Activated CD4-positive, alpha-beta T cell treated with anti-CD3 and anti-CD28 coated beads, Interleukin-2, amount 10 ng/mL, durations not matched to agents 7 days and 5 days (primary cell): ENCODE measurements around the gene ZNF226. TPM values are rescaled to one million over a fixed set of nuclear protein-coding genes. Genes with fewer than 3 reads are reported as not detected.
"Not testable (repeated sequence)": the region's sequence is repeated elsewhere in the genome, so short reads cannot be mapped to it uniquely, and the experiment has no call there.

Experiments used
- CTCF ChIA-PET: fragments of 350-600 bp; sonication (Branson Sonifier 250); formaldehyde crosslinking; loops from one replicate; lab custom pipeline; 2021; ENCODE audit warnings: antibody characterized with exemption; lab: Charles Lee
- POLR2A ChIA-PET: fragments of 350-600 bp; sonication (Branson Sonifier 250); formaldehyde crosslinking; loops from one replicate; lab custom pipeline; 2021; ENCODE audit warnings: antibody characterized with exemption; lab: Charles Lee
- DNase-seq: peaks from one replicate; pipeline ENCODE4 v3.0.0-alpha.2; 2020
- H3K27ac Mint-ChIP-seq: one replicate; pipeline ENCODE4 v1.8.0; 2021; ENCODE audit warnings: mild to moderate bottlenecking, moderate library complexity, mixed read lengths
- H3K27me3 Mint-ChIP-seq: one replicate; pipeline ENCODE4 v1.8.0; 2021; ENCODE audit warnings: mixed read lengths
- H3K36me3 Mint-ChIP-seq: one replicate; pipeline ENCODE4 v1.8.0; 2021; ENCODE audit warnings: low read depth, mixed read lengths
- H3K4me1 Mint-ChIP-seq: one replicate; pipeline ENCODE4 v1.8.0; 2021; ENCODE audit warnings: mixed read lengths
- H3K4me3 Mint-ChIP-seq: one replicate; pipeline ENCODE4 v1.8.0; 2021; ENCODE audit warnings: mild to moderate bottlenecking, moderate library complexity, mixed read lengths
- H3K9me3 Mint-ChIP-seq: one replicate; pipeline ENCODE4 v1.8.0; 2021; ENCODE audit warnings: mixed read lengths
- total RNA-seq, 2 experiments: library from RNA; stranded (reverse); gene quantifications; one replicate each; pipeline ENCODE4 v1.2.3, GENCODE V29; 2021

The ZNF226 gene
- 10 to 100 TPM; 18.4 to 20.4 TPM for total RNA-seq

DNA sequence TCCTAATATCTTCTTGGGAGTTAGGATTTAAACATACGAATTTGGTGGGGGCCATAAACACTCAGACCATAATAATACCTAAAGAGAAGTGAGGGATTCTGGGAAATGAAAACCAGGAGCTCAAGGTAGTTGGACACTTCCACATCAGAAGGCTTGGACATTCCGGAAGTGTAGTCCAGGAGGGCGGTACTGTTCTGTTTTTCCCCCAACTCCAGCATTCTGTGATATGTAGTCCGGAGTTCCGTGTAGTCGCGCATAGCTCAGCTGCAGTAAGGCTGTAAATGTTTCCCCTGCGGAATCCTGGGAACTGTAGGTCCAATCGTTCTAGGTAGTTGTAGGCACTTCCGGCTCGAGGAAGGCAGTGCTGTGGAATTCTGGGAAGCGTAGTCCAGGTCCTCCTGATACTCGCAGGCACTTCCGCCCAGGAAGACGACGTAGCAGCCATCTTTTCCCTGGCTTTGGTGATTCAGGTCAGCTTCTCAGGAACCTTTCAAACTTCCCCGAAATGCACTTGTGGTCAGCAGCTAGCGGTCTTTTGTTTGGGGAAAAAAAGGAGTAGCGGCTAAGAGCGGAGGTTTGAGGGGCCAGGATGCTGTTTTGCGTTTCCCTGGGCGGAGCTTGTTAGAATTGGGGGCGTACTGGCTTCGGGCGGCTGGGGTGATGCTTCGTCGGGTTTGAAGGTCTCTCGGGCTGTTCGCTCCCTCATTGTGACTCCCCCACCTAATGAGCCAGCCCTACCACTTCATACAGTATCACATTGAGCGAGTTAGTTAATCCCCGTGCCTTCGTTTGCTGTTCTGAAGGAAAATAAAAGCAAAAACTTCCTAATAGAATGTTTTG, at the start of gene ZNF226:
Gene ZNF226, plus strand, starts transcription at position 428 of the 840 bp plus-strand sequence. CDS start 4,981 bp downstream, outside the sequence.
- peaks cover 48% of the 10 kb centered on the region for H3K36me3 Mint-ChIP-seq
- POLR2A ChIA-PET = no interaction called here
- peaks cover 29% of the 10 kb centered on the region for H3K4me1 Mint-ChIP-seq
- H3K9me3 Mint-ChIP-seq = peaks cover 51% of the 10 kb centered on the region
- H3K27me3 Mint-ChIP-seq = no peaks in the 10 kb centered on the region
- DNase-seq = peak; percentile 86
- H3K27ac Mint-ChIP-seq = peak within 1 kb of the TSS; percentile 94
- CTCF ChIA-PET = interaction anchor here (0.9 to 1.0 kb wide), 2 partner anchors 15 to 45 kb away, joined by 3 to 4 read pairs; no protein-coding TSS in a partner anchor
- H3K4me3 Mint-ChIP-seq = peak within 1 kb of the TSS; percentile 90

DNA sequence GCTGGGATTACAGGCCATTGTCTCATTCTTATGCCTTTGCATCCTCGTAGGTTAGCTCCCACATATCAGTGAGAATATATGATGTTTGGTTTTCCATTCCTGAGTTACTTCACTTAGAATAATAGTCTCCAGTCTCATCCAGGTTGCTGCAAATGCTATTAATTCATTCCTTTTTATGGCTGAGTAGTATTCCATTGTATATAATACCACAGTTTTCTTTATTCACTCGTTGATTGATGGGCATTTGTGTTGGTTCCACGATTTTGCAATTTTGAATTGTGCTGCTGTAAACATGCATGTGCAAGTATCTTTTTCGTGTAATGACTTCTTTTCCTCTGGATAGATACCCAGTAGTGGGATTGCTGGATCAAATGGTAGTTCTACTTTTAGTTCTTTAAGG, 43.7 kb upstream of the ZNF226 start:
- POLR2A ChIA-PET, H3K27ac Mint-ChIP-seq, H3K27me3 Mint-ChIP-seq, DNase-seq, H3K4me1 Mint-ChIP-seq, H3K4me3 Mint-ChIP-seq, CTCF ChIA-PET: not testable (repeated sequence)
- H3K36me3 Mint-ChIP-seq = peaks cover 87% of the 10 kb centered on the region
- peaks cover 49% of the 10 kb centered on the region for H3K9me3 Mint-ChIP-seq

DNA sequence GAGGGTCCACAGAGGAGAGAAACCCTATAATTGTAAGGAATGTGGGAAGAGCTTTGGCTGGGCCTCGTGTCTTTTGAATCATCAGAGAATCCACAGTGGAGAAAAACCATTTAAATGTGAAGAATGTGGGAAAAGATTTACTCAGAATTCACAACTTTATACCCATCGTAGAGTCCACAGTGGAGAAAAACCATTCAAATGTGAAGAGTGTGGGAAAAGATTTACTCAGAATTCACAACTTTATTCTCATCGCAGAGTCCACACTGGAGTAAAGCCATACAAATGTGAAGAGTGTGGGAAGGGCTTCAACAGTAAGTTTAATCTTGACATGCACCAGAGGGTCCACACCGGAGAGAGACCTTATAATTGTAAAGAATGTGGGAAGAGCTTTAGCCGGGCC, 32.9 kb upstream of the ZNF226 start:
- Mint-ChIP-seq H3K27me3 (no peaks in the 10 kb centered on the region), H3K27ac (no peak overlapping the region), H3K9me3 (peaks cover 43% of the 10 kb centered on the region), H3K36me3 (peaks cover 35% of the 10 kb centered on the region), H3K4me3 (no peak overlapping the region), H3K4me1 (no peaks in the 10 kb centered on the region)
- ChIA-PET CTCF (interaction anchor here (0.7 kb wide), 1 partner anchor 231 kb away, joined by 3 read pairs; no protein-coding TSS in a partner anchor), POLR2A (no interaction called here)
- DNase-seq = no peak

DNA sequence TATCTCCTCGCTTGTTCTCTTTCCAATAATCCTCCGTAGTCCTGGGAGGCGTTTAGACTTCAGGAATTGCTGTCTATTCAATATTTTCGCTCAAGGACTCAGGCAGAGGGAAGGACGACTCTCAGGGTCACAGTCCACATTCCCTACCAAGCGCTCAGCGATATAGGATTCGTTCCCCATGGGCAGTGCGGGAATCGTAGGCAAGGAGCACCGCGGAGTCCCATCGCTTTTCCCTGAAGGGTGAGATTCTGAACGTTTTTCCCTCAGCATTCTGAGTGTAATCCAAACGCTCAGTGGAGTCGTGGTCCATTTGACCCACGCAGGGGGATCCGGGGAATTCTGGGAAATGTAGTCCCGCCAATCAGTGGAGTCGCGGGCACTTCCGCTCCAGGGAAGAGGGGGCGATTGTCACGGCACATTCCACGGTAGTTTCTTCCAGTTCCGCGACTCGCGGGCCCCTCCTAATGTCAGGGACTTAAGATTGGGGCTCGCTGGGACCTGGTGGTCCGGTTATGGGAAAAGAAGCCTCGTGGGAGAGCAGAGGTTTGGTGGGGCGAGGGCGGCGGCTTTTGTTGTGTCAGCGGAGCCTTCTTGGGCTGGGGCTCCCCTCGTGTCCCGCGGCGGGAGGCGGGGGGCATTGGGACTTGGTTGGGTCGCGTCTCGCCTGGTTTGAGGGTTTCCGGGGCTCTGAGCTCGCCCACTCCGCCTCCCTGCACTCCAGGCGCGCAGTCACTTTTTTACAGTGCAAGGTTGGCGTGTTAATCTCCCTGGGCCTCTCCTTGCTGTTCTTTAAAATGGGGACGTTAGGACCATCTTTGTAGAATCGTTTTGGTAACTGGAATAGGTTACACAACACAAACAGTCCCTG, 23.5 kb upstream of the ZNF226 start, which contains the start of gene ZNF234:
Gene ZNF234, plus strand, starts transcription at position 364 of the 868 bp plus-strand sequence. CDS start 3,079 bp downstream, outside the sequence.
- POLR2A ChIA-PET = no interaction called here
- peak within 1 kb of the TSS; percentile 91 for H3K27ac Mint-ChIP-seq
- H3K4me3 Mint-ChIP-seq = peak within 1 kb of the TSS; percentile 86
- H3K36me3 Mint-ChIP-seq = peaks cover 34% of the 10 kb centered on the region
- peaks cover 19% of the 10 kb centered on the region for H3K4me1 Mint-ChIP-seq
- CTCF ChIA-PET = no interaction called here
- no peaks in the 10 kb centered on the region for H3K27me3 Mint-ChIP-seq
- DNase-seq = peak; percentile 77
- peaks cover 10% of the 10 kb centered on the region for H3K9me3 Mint-ChIP-seq

DNA sequence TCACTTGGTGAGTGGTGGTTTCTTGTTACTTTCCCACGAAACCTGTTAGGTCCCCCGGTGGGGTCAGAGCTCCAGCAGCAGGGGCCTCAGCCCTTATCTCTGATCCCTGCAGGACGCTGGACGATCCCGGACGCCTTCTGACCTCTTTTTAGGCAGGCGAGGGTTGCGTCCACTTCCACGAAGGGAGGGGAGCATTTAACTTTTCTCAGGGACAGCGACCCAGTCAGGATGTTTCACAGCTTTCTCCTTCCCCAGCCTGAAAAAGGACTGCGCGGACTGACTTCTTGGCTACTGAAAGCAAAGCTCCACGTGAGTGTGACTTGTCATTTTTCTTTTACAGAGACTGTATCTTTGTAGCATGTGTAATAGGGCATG, 22.9 kb upstream of the ZNF226 start:
- peak overlapping the region; percentile 86 for H3K4me3 Mint-ChIP-seq
- no peaks in the 10 kb centered on the region for H3K27me3 Mint-ChIP-seq
- peaks cover 10% of the 10 kb centered on the region for H3K9me3 Mint-ChIP-seq
- H3K4me1 Mint-ChIP-seq = peaks cover 19% of the 10 kb centered on the region
- peak overlapping the region; percentile 91 for H3K27ac Mint-ChIP-seq
- ChIA-PET CTCF (no interaction called here), POLR2A (interaction anchor here (0.6 kb wide), 1 partner anchor 476 kb away, joined by 3 read pairs; no protein-coding TSS in a partner anchor)
- peaks cover 34% of the 10 kb centered on the region for H3K36me3 Mint-ChIP-seq
- DNase-seq = no peak

DNA sequence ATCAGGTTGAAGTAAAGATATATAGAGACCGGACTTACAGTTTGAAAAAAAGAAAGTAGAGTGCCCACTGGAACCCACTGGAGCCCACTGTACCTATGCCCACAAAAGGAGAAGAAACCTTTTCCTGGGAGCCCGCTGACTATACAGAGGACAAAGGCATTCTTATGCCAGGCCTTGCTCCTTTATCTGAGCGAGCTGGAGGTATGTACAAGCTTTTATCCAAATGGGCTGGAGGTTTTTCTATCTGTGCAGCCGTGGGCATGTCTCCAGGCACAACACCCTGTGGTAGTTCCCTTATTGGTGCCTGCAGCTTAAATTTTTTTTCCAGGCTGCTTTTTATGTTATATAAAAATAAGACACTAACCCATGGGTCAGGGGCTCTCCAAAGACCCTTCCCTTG, 15.1 kb upstream of the ZNF226 start:
- Mint-ChIP-seq H3K9me3 (peaks cover 27% of the 10 kb centered on the region), H3K27me3 (no peaks in the 10 kb centered on the region), H3K4me3 (no peak overlapping the region), H3K36me3 (peaks cover 87% of the 10 kb centered on the region), H3K4me1 (no peaks in the 10 kb centered on the region), H3K27ac (no peak overlapping the region)
- POLR2A ChIA-PET = no interaction called here
- CTCF ChIA-PET = interaction anchor here (0.6 to 1.0 kb wide), 2 partner anchors 15 to 165 kb away, joined by 3 read pairs; partner anchors contain the start of gene ZNF226
- no peak for DNase-seq

DNA sequence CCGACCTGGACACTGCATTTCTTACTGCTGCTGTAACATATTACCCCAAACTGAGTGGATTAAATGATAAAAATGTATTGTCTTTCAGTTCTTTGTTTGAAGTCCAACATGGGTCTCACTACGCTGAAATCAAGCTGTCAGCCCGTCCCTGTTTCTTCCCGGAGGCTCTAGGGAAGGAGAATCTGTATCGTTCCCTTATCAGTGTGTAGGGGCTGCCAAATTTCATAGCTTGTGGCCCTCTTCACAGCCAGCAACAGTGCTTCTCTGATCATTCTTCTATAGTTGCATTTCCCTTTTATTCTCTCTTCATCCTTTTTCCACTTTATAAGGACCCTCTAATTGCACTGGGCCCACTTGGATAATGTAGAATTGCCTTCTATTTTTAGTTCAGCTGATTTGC, 13.4 kb upstream of the ZNF226 start:
- Mint-ChIP-seq H3K27me3 (no peaks in the 10 kb centered on the region), H3K36me3 (peaks cover 79% of the 10 kb centered on the region), H3K4me1 (no peaks in the 10 kb centered on the region), H3K27ac (no peak overlapping the region), H3K4me3 (no peak overlapping the region), H3K9me3 (peaks cover 33% of the 10 kb centered on the region)
- POLR2A ChIA-PET = no interaction called here
- CTCF ChIA-PET = no interaction called here
- DNase-seq = no peak

DNA sequence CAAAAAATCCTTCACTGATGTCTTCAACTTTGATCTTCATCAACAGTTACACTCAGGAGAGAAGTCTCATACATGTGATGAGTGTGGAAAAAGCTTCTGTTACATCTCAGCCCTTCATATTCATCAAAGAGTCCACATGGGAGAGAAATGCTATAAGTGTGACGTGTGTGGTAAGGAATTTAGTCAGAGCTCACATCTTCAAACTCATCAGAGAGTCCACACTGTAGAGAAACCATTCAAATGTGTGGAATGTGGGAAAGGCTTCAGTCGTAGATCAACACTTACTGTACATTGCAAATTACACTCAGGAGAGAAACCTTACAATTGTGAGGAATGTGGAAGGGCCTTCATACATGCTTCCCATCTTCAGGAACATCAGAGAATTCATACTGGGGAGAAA, 8.4 kb upstream of the ZNF226 start:
- H3K9me3 Mint-ChIP-seq = peaks cover 49% of the 10 kb centered on the region
- peaks cover 61% of the 10 kb centered on the region for H3K36me3 Mint-ChIP-seq
- no peak overlapping the region for H3K4me3 Mint-ChIP-seq
- no peaks in the 10 kb centered on the region for H3K27me3 Mint-ChIP-seq
- ChIA-PET CTCF (interaction anchor here (0.6 kb wide), 1 partner anchor 671 kb away, joined by 7 read pairs; no protein-coding TSS in a partner anchor), POLR2A (no interaction called here)
- H3K4me1 Mint-ChIP-seq = no peaks in the 10 kb centered on the region
- H3K27ac Mint-ChIP-seq = no peak overlapping the region
- no peak for DNase-seq

DNA sequence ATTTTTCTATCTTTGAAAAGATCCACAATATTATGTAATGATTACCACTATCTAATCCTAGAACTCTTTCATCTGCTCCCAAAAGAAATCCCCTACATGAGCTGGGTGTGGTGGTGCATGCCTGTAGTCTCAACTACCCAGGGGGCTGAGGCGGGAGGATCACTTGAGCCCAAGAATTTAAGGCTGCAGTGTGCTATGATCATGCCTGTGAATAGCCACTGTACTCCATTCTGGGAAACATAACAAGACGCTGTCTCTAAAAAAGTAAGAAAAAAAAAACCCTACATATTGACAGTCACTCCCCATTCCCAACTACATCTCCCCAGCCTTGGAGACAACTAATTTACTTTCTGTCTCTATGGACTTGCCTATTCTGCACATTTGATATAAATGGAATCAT, 1.1 kb upstream of the ZNF226 start:
- H3K9me3 Mint-ChIP-seq = peaks cover 48% of the 10 kb centered on the region
- no peaks in the 10 kb centered on the region for H3K27me3 Mint-ChIP-seq
- H3K27ac Mint-ChIP-seq = no peak overlapping the region
- H3K36me3 Mint-ChIP-seq = peaks cover 37% of the 10 kb centered on the region
- no peak for DNase-seq
- POLR2A ChIA-PET = no interaction called here
- CTCF ChIA-PET = no interaction called here
- peaks cover 29% of the 10 kb centered on the region for H3K4me1 Mint-ChIP-seq
- H3K4me3 Mint-ChIP-seq = no peak overlapping the region

DNA sequence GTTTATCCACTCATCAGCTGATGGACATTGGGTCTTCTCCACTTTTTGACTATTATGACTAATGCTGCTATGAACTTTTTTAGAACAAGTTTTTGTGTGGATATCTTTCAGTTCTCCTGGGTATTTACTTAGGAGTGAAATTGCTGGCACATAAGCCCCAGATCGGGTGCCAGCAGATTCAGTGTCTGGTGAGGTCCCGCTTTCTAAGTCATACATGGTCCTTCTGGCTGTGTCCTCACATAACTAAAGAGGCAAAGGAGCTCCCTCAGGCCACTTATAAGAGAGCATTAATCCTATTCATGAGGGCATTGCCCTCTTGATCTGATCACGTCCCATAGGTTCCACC, 600 bp upstream of the ZNF226 start:
- Mint-ChIP-seq H3K4me3 (peak overlapping the region; percentile 90), H3K4me1 (peaks cover 29% of the 10 kb centered on the region), H3K36me3 (peaks cover 43% of the 10 kb centered on the region), H3K27ac (peak overlapping the region; percentile 94), H3K9me3 (peaks cover 49% of the 10 kb centered on the region), H3K27me3 (no peaks in the 10 kb centered on the region)
- no peak for DNase-seq
- ChIA-PET CTCF (interaction anchor here (1.0 kb wide), 1 partner anchor 46 kb away, joined by 4 read pairs; no protein-coding TSS in a partner anchor), POLR2A (no interaction called here)

DNA sequence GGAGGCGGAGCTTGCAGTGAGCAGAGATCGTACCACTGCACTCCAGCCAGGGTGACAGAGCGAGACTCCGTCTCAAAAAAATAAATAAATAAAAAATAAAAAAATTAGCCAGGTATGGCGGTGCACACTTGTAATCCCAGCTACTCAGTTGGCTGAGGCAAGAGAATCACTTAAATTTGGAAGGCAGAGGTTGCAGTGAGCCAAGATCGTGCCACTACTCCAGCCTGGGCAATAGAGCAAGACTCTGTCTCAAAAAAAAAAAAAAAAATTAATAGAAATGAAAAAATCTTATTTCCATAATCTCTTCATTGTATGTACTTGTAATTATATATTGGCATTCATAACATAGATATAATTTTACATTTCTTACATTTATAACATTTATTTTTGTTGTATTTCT, 5.8 kb downstream of the ZNF226 start:
- Mint-ChIP-seq H3K4me1 (peaks cover 19% of the 10 kb centered on the region), H3K9me3 (peaks cover 67% of the 10 kb centered on the region), H3K36me3 (peaks cover 91% of the 10 kb centered on the region)
- CTCF ChIA-PET, H3K27ac Mint-ChIP-seq, DNase-seq, H3K4me3 Mint-ChIP-seq, H3K27me3 Mint-ChIP-seq, POLR2A ChIA-PET: not testable (repeated sequence)

DNA sequence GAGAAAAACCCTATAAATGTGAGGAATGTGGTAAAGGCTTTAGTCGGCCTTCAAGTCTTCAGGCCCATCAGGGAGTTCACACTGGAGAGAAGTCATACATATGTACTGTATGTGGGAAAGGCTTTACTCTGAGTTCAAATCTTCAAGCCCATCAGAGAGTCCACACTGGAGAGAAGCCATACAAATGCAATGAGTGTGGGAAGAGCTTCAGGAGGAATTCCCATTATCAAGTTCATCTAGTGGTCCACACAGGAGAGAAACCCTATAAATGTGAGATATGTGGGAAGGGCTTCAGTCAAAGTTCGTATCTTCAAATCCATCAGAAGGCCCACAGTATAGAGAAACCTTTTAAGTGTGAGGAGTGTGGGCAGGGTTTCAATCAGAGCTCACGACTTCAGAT, 11.7 kb downstream of the ZNF226 start:
- ChIA-PET CTCF (no interaction called here), POLR2A (no interaction called here)
- no peak for DNase-seq
- H3K4me3 Mint-ChIP-seq = no peak overlapping the region
- H3K27ac Mint-ChIP-seq = no peak overlapping the region
- no peaks in the 10 kb centered on the region for H3K27me3 Mint-ChIP-seq
- H3K9me3 Mint-ChIP-seq = peaks cover 84% of the 10 kb centered on the region
- H3K36me3 Mint-ChIP-seq = peaks cover 70% of the 10 kb centered on the region
- H3K4me1 Mint-ChIP-seq = no peaks in the 10 kb centered on the region
